Ovary (tissue), 9 donors: ENCODE measurements around the gene PSD. TPM values are rescaled to one million over a fixed set of nuclear protein-coding genes. Genes with fewer than 3 reads are reported as not detected.
"Not testable (repeated sequence)": the region's sequence is repeated elsewhere in the genome, so short reads cannot be mapped to it uniquely, and the experiment has no call there.

ENCODE experiments used
- DNase-seq, 5 donors: peaks; one replicate each; pipeline ENCODE4 v3.0.0-alpha.2; 2019 to 2020
- H3K27ac ChIP-seq, 2 donors: fragments of 200-600 bp; one replicate each; pipeline versions ENCODE4 v1.5.1 to v1.8.0; 2019 to 2022
- H3K27me3 ChIP-seq: fragments of 200-600 bp; one replicate; pipeline ENCODE4 v1.8.0; 2022
- H3K36me3 ChIP-seq: fragments of 200-600 bp; sonication (generic); one replicate; pipeline ENCODE4 v1.5.1; 2019
- H3K4me1 ChIP-seq: one replicate; pipeline ENCODE4 v1.8.1; 2013; ENCODE audit warnings: mild to moderate bottlenecking, moderate library complexity; ENCODE audit not compliant: insufficient read depth
- H3K4me3 ChIP-seq: fragments of 200-600 bp; sonication (generic); one replicate; pipeline ENCODE4 v1.5.1; 2017
- H3K9me3 ChIP-seq, 2 donors: fragments of 200-600 bp in 1 of 2; sonication (generic) in 1 of 2; one replicate each; pipeline versions ENCODE4 v1.5.1 to v1.8.1; 2013 to 2019; ENCODE audit warnings: mild to moderate bottlenecking in 1 of 2, moderate library complexity in 1 of 2
- EP300 ChIP-seq: sonication (generic); formaldehyde crosslinking; IDR thresholded peaks from one replicate; pipeline ENCODE4 v1.6.1; 2017; ENCODE audit warnings: antibody characterized with exemption
- POLR2A ChIP-seq: fragments of 450-650 bp; IDR thresholded peaks from one replicate; pipeline ENCODE4 v1.6.1; 2017; ENCODE audit warnings: antibody characterized with exemption, mild to moderate bottlenecking, moderate library complexity
- WGBS, 3 donors: extraction: QIAGEN DNeasy Blood & Tissue Kit in 1 of 3; methylation state at CpG; one replicate each; pipeline versions ENCODE4 v1.1.5 to v1.1.7; 2013 to 2017; 5-methylcytosine and 5-hydroxymethylcytosine counted together
- intact Hi-C, 4 donors: fragments of 100-400 bp; cut with DNase I; formaldehyde crosslinking; loops; one replicate each; pipeline versions ENCODE4 v1.11.0 to v1.15.1; 2022 to 2023
- polyA plus RNA-seq, 2 donors: library from polyadenylated mRNA; stranded (reverse); fragments of 200-250 nt in 1 of 2; fragments of 350-450 nt in 1 of 2; fragmentation: Illumina TruSeq in 1 of 2; extraction: RNeasy Lipid Tissue Mini Kit (QIAGEN cat#74804) in 1 of 2; gene quantifications; one replicate each; pipeline ENCODE4 v1.2.3, GENCODE V29; 2013 to 2014
- total RNA-seq, 7 donors: library from RNA; depleted of rRNA in 2 of 7; stranded (reverse); fragments of >200 nt in 2 of 7; fragmentation: NEBNext Ultra II Directional in 3 of 7; extraction: Animal tissue kit (Norgen Biotek cat#: 25700) in 3 of 7; gene quantifications; one replicate each; pipeline versions ENCODE4 v1.1.0 to v1.2.4, GENCODE V29; 2016 to 2023
- TF ChIP-seq, protein P1 (sequence below), 3 donors: fragments of 450-650 bp in 2 of 3; fragments of 200-600 bp in 1 of 3; IDR thresholded peaks; one replicate each; pipeline versions ENCODE4 v1.5.1 to v1.8.0; 2016 to 2022; ENCODE audit warnings: antibody characterized with exemption in 3 of 3, mild to moderate bottlenecking in 1 of 3
- donor health status: DM: no; HTN: no; CAD: no; lungs with moderate emphysema.
- donor health status: DM: no; HTN: no; CAD: no.
- donor health status: Bipolar disorder and iron deficiency.
- donor health status: DM: yes; HTN: yes; CAD: no.
- donor health status: DM: no; HTN: no; CAD: no.
- donor health status: DM: yes; HTN: yes; CAD: no.

PSD gene
- total and polyA plus RNA-seq, 9 donors = 4.4 to 34.7 (median 23.2) TPM

DNA sequence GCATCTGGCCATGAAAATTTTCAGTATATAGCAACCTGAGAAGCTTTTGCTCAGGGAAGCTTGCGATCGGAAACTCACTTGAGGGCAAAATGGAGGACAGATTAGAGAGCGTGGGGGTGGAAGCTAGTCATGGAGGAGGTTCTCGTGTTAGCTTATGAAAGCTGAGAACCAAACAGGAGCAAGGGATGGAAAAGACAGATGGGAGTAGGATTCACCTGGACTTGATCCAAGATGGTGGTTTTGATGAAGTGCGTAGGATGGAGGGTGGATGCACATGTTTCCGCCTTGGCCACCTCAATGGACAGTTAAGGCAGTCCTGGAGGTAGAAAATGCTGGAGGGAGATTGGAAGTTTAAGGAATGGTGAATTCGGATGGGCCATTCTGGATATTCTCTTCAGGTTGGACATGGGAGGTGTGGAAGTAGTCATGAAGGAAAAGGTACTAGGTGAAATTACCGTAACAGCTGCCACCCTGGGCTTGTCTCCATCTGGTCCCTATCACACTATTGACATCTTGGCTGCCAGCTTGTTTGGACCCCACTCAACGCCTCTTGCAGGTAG lies 39.1 kb upstream of the PSD start:
- intact Hi-C loops = no loop called here
- Histone ChIP-seq H3K27ac (no peak overlapping the region), H3K4me1 (peaks cover 4% of the 10 kb centered on the region), H3K9me3 (no peaks in the 10 kb centered on the region), H3K4me3 (no peak overlapping the region), H3K36me3 (no peaks in the 10 kb centered on the region), H3K27me3 (no peaks in the 10 kb centered on the region)
- TF ChIP-seq EP300 (no peak), POLR2A (no peak)
- TF ChIP-seq, protein P1, sequence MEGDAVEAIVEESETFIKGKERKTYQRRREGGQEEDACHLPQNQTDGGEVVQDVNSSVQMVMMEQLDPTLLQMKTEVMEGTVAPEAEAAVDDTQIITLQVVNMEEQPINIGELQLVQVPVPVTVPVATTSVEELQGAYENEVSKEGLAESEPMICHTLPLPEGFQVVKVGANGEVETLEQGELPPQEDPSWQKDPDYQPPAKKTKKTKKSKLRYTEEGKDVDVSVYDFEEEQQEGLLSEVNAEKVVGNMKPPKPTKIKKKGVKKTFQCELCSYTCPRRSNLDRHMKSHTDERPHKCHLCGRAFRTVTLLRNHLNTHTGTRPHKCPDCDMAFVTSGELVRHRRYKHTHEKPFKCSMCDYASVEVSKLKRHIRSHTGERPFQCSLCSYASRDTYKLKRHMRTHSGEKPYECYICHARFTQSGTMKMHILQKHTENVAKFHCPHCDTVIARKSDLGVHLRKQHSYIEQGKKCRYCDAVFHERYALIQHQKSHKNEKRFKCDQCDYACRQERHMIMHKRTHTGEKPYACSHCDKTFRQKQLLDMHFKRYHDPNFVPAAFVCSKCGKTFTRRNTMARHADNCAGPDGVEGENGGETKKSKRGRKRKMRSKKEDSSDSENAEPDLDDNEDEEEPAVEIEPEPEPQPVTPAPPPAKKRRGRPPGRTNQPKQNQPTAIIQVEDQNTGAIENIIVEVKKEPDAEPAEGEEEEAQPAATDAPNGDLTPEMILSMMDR (IDR thresholded peaks at IDR 0.05) = no peak
- 63 to 74% (median 67%) methylated on average over 9 of the region's 9 CpGs for WGBS, 3 donors
- no peak for DNase-seq

DNA sequence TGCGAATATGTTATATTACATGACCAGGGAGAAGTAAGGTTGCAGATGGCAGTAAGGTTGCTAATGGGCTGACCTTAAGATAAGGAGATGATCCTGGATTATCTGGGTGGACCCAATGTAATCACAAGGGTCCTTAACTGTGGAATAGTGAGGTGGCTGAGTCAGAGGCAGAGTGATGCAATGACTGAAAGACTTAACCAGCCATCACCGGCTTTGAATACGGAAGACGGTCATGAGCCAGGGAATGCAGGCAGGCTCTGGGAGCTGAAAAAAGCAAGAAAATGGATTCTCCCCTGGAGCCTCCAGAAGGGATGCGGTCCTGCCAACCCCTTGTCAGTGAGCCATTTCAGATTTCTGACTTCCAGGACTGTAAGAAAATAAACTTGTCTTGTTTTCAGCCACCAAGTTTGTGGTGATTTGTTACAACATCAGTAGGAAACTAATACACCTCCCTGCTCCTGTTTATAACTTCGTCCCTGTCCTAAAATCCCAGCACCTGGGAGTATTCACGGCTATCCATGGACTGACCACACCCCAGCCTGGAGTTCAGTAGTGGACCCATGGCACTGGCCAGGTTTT lies 37.4 kb upstream of the PSD start:
- intact Hi-C loops = no loop called here

DNA sequence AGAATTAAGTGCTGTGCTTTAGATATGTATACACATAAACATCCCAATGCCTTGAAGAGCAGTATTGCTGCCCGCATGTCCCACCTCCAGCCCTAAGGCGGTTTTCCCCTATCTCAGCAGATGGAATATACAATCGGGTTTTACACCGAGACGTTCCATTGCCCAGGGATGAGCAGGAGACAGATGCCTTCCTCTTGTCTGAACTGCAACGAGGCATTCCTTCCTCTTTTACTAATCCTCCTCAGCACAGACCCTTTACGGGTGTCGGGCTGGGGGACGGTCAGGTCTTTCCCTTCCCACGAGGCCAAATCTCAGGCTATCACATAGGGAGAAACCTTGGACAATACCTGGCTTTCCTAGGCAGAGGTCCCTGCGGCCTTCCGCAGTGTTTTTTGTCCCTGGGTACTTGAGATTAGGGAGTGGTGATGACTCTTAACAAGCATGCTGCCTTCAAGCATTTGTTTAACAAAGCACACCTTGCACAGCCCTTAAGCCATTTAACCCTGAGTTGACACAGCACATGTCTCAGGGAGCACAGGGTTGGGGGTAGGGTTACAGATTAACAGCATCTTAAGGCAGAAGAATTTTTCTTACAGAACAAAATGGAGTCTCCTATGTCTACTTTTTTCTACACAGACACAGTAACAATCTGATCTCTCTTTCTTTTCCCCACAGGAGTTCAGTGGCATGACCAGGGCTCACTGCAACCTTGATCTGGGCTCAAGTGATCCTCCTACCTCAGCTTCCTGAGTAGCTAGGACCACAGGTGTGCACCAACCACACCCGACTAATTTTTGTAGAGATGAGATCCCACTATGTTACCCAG lies 36.3 kb upstream of the PSD start:
- H3K27me3 ChIP-seq, H3K4me3 ChIP-seq, DNase-seq, H3K9me3 ChIP-seq, intact Hi-C loops, H3K4me1 ChIP-seq, H3K36me3 ChIP-seq, H3K27ac ChIP-seq: not testable (repeated sequence)
- 72 to 80% (median 76%) methylated on average over 13 of the region's 13 CpGs for WGBS, 3 donors

More for the DNA sequence above, 37.4 kb upstream of the PSD start:
- Histone ChIP-seq H3K9me3 (no peaks in the 10 kb centered on the region), H3K27me3 (no peaks in the 10 kb centered on the region), H3K4me3 (no peak overlapping the region), H3K27ac (no peak overlapping the region), H3K36me3 (no peaks in the 10 kb centered on the region), H3K4me1 (peaks cover 7% of the 10 kb centered on the region)
- DNase-seq = no peak
- WGBS, 3 donors = 81 to 90% (median 85%) methylated on average over 7 of the region's 7 CpGs
- TF ChIP-seq, protein P1 (IDR thresholded peaks at IDR 0.05) = no peak
- TF ChIP-seq POLR2A = no peak
- no peak for TF ChIP-seq EP300

DNA sequence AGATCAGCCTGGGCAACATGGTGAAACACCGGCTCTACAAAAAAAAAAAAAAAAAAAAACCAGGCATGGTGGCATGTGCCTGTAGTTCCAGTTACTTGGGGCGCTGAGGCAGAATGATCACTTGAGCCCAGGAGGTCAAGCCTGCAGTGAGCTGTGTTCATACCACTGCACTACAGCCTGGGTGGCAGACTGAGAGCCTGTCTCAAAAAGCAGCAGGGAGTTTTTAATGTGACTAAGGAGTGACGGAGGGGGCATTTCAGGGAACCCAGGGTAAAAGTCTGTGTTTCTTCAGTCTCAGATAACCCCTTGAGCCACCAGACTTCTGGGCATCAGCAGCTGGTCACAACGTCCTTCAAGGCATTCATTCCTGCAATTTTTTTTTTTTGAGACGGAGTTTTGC lies 34.9 kb upstream of the PSD start:
- no peaks in the 10 kb centered on the region for H3K36me3 ChIP-seq
- no peak for TF ChIP-seq EP300
- TF ChIP-seq, protein P1 (IDR thresholded peaks at IDR 0.05) = no peak
- no peak for TF ChIP-seq POLR2A
- intact Hi-C loops = no loop called here
- H3K27me3 ChIP-seq = no peaks in the 10 kb centered on the region
- WGBS, 3 donors = 70 to 81% (median 72%) methylated on average over 5 of the region's 5 CpGs
- H3K4me3 ChIP-seq = no peak overlapping the region
- no peak for DNase-seq
- H3K27ac ChIP-seq = no peak overlapping the region
- no peaks in the 10 kb centered on the region for H3K9me3 ChIP-seq
- peaks cover 2% of the 10 kb centered on the region for H3K4me1 ChIP-seq
